GM12892 (cell line): ENCODE measurements around the gene CD52.
A peak's percentile ranks its signal among the peaks of the same experiment; 100 is the strongest.
"Not testable (repeated sequence)": the region's sequence is repeated elsewhere in the genome, so short reads cannot be mapped to it uniquely, and the experiment has no call there.

ENCODE experiments used
- DNase-seq: peaks from one replicate; pipeline ENCODE4 v3.0.0; 2011; ENCODE audit not compliant: insufficient read length
- FAIRE-seq: peaks from 2 replicates; lab custom pipeline; 2011; peaks lifted over from hg19 to GRCh38; lab: Jason Lieb, UNC
- POLR2A ChIP-seq: IDR thresholded peaks from 2 replicates; pipeline ENCODE4 v1.6.1; 2011; ENCODE audit warnings: low read depth, low read length, control low read depth
- POLR2AphosphoS5 ChIP-seq: IDR thresholded peaks from 2 replicates; pipeline ENCODE4 v1.6.1; 2011; ENCODE audit warnings: low read depth, low read length, control low read depth
- TAF1 ChIP-seq: IDR thresholded peaks from 2 replicates; pipeline ENCODE4 v1.6.1; 2011; ENCODE audit warnings: low read depth, mild to moderate bottlenecking, control low read depth, low read length, borderline replicate concordance

CD52 gene

DNA sequence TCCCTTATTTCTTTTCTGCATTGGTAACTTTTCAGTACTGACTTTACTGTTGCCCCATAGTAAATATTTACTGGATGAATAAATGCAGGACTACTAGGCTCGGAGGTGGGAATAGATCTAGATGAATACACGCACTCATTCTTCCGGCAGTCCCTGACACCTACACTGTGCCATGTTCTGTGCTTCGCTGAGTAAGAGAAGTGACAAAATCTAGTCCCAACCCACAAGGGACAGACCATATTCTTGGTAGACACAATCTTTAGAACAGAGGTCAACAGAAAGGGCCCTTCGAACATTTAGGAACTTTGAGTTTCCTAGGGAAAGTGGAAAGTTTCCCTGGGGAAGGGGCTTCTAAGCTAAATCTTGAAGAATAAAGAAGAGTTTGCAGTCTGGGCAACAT, 3.3 kb upstream of the CD52 start:
- no peak for TF ChIP-seq POLR2AphosphoS5
- TF ChIP-seq POLR2A, result no peak
- TF ChIP-seq TAF1, result no peak
- no peak for FAIRE-seq
- no peak for DNase-seq

GRCh38 chr1:26315874-26316850, 1.6 kb upstream of the CD52 start:
- peak; percentile 93 for FAIRE-seq
- no peak for DNase-seq
- TF ChIP-seq POLR2AphosphoS5 (no peak), TAF1 (no peak), POLR2A (no peak)

DNA sequence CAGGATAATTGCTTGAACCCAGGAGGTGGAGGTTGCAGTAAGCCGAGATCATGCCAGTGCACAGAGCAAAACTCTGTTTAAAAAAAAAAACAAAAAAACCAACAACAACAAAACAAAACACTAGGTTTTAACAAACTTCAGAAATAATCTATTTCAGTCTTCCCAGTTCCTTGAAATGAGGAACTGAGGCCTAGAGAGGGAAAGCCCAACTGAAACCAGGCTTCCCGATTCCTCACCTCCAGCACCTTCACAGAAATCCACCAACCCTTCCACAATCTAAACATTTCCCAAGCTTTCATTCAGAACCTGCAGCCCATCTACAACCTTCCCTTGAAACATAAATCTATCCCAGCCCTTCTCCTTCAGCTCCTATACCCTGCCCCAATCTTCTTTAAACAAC, 612 bp upstream of the CD52 start:
- DNase-seq (no peak), FAIRE-seq (no peak)
- TF ChIP-seq POLR2A (no peak), POLR2AphosphoS5 (no peak), TAF1 (no peak)

DNA sequence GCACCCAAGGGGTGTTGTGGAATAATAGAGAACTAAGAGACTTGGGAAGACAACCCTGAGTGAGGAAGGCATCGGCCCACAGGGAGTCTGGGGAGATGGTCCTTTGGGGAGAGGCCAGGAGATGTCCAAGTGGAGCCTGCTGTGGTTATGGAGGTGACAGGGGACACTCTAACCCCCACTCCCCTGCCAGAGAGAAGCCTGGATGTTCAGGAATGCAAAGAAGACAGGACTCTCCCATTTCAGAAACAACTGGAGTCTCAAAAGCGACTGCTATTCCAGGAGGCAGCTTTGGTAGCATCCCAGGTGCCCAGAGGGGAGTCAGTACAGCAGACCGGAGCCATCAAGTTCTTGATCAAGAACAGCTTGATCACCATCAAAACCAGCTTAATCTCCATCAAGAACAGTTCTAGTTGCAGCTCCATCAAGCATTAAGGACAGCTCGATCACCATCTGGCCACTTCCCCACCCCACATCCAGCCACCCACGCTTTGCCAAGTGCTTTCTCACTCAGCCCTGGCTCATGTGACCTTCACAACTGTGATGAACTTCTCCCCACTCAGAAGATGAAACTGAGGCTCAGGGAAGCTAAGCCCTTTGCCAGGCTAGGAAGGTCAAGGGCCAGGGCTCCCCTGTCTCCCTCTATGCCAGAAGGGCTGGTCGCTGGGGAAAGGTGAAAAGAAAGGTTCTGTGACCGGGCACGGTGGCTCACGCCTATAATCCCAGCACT, 743 bp downstream of the CD52 start:
- TF ChIP-seq POLR2AphosphoS5, result peak; percentile 4; the same call in 1 of the 2 replicates
- 0 out of 2 replicates have a peak, but pooled peaks have one; percentile 29 for TF ChIP-seq POLR2A
- no peak for TF ChIP-seq TAF1
- DNase-seq (no peak), FAIRE-seq (peak; percentile 95)

GRCh38 chr1:26320896-26321295, 3.1 kb downstream of the CD52 start:
- DNase-seq, result no peak
- FAIRE-seq, result no peak
- no peak for TF ChIP-seq POLR2AphosphoS5
- TF ChIP-seq TAF1, result no peak
- TF ChIP-seq POLR2A, result 0 out of 2 replicates have a peak, but pooled peaks have one; percentile 12

GRCh38 chr1:26321315-26322041, 3.7 kb downstream of the CD52 start:
- DNase-seq, result peak; percentile 82
- TF ChIP-seq TAF1 (no peak), POLR2A (no peak), POLR2AphosphoS5 (no peak)
- FAIRE-seq, result peak; percentile 94

DNA sequence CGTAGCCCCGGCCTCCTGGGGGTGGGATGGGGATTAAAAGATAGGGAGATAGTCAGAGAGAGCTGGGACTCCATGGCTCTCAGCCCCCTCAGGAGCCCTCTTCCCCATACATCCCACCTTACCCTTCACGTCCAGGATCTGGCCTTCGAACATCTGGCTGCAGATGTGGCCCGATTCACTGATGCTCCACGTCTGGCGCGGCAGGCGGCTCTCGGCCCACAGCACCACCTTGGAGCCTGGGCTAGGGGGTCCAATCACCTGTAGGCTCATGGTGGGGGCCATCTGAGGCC, 4.2 kb downstream of the CD52 start:
- no peak for FAIRE-seq
- no peak for TF ChIP-seq POLR2AphosphoS5
- no peak for TF ChIP-seq TAF1
- no peak for TF ChIP-seq POLR2A
- no peak for DNase-seq

DNA sequence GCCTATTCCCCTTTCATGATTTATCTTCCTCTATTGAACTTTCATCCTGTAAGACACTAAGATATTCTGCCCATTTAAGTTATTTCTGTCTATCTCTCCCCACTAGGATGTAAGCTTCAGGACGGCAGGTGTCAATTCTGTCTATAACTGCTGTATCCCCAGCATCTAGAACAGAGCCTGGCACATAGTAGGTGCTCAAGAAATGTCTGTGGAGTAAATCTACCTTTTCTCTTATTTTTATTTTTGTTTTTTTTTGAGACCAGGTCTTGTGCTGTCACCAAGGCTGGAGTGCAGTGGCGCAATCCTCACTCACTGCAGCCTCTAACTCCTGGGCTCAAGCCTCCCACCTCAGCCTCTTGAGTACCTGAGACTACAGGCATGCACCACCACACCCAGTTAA, 5.6 kb downstream of the CD52 start:
- DNase-seq, result no peak
- FAIRE-seq, result no peak
- no peak for TF ChIP-seq TAF1
- no peak for TF ChIP-seq POLR2A
- TF ChIP-seq POLR2AphosphoS5, result no peak

DNA sequence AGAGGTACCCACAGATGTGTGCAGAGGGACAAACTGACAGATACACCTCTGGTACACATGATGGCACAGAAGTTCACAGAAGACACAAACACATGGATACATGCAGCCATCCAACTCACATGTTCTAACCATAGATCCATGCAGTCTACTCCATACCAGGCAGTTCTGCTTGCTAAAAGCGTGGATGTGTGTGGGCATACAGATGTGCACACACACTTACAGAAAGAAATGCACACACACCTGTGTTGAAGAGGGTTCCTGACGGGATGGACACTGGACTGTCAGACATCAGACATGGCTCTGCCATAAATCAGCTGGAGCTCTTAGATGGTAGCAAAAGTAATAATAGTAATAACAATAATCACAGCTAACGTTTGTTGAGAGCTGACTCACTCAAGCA, 6.8 kb downstream of the CD52 start:
- FAIRE-seq (no peak), DNase-seq (no peak)
- TF ChIP-seq POLR2A, result no peak
- no peak for TF ChIP-seq TAF1
- TF ChIP-seq POLR2AphosphoS5, result no peak

GRCh38 chr1:26327956-26328362, 10.2 kb downstream of the CD52 start:
- DNase-seq, result no peak
- no peak for FAIRE-seq
- no peak for TF ChIP-seq POLR2A

DNA sequence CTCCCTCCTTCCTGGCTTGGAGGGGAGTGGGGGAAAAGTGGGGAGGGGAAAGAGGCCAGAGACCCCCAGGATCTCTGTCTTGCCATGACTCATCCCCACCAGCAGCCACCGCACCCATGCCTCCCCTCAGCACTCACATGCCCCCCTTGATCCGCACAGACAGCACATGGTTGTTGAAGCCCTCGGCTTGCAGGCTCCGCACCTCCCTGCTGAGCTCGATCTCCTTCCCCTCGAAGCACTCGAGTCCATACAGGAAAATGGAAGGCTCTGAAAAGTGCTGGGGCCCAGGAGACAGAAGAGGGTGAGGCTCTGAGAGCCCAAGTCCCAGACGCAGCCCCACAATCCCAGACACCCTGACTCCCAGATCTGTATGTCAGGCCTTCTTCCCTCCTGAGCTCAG, 10.8 kb downstream of the CD52 start:
- FAIRE-seq, result no peak
- no peak for DNase-seq

GRCh38 chr1:26329380-26329779, 11.6 kb downstream of the CD52 start:
- not testable (repeated sequence) for DNase-seq, FAIRE-seq

More for the DNA sequence above, 10.8 kb downstream of the CD52 start:
- TF ChIP-seq POLR2AphosphoS5 (no peak), POLR2A (no peak), TAF1 (no peak)
